ENCODE data around the gene NUDT16L1.

- TF ChIP-seq CTCF (IDR thresholded peaks at IDR 0.05; ENCODE audit: low read length) (no peak), EZH2phosphoT487 (IDR thresholded peaks at IDR 0.05; ENCODE audit: low read length) (no peak)
These were observed 7.1 kb downstream of the NUDT16L1 start for GRCh38 chr16:4700380-4700996.
